ENCODE data around the gene KDM8.

- TF ChIP-seq EZH2 (optimal IDR thresholded peaks at IDR 0.05; ENCODE audit: low read depth, low read length): no peak
- no peak for TF ChIP-seq CTCF (IDR thresholded peaks at IDR 0.05; ENCODE audit: low read length)
- TF ChIP-seq EZH2phosphoT487 (IDR thresholded peaks at IDR 0.05; ENCODE audit: low read length): no peak
These were observed 1.1 kb downstream of the KDM8 start for GRCh38 chr16:27204312-27204915.
